HepG2 (cell line): ENCODE data around the gene PCNT. TPM values are rescaled to one million over a fixed set of nuclear protein-coding genes. Genes with fewer than 3 reads are reported as not detected.

Experiments used
- ATAC-seq: fragments of 200-7000 bp; cut with Tn5 transposase; 3 replicates; pipeline ENCODE4 v1.9.1; 2020; ENCODE audit warnings: mild to moderate bottlenecking, moderate library complexity
- BruUV-seq: library from RNA; stranded (reverse); fragments of 400-500 nt; replicated peaks from 2 replicates; lab custom pipeline; 2021; lab: Mats Ljungman, UMichigan
- CTCF ChIA-PET: fragments of 300-600 bp; formaldehyde crosslinking; extraction: SDS; loops from one replicate; lab custom pipeline; 2021; ENCODE audit warnings: low total read pairs, inconsistent platforms, low intra/inter-chr PET ratio; lab: Yijun Ruan, JAX
- POLR2A ChIA-PET: fragments of 350-600 bp; sonication (Branson Sonifier 250); formaldehyde crosslinking; loops from one replicate; lab custom pipeline; 2020; ENCODE audit warnings: antibody characterized with exemption, inconsistent platforms; lab: Yijun Ruan, JAX
- DNase-seq: peaks from one replicate; pipeline ENCODE4 v3.0.0-alpha.2; 2015; ENCODE audit warnings: low spot score
- FAIRE-seq: peaks from 3 replicates; lab custom pipeline; 2011; peaks lifted over from hg19 to GRCh38; lab: Jason Lieb, UNC
- H2AFZ ChIP-seq: one replicate; pipeline ENCODE4 v1.6.1; 2011; ENCODE audit warnings: low read length, inconsistent platforms
- H3K27ac ChIP-seq: fragments of 300-600 bp; 3 replicates; pipeline ENCODE4 v1.8.0; 2011; ENCODE audit warnings: mixed run types, mild to moderate bottlenecking, mixed read lengths, low read length, inconsistent platforms; ENCODE audit not compliant: insufficient read depth; ENCODE audit errors: extremely low read length
- H3K27me3 ChIP-seq, 2 experiments: fragments of 200-600 bp in 1 of 2; 2 replicates in 1 of 2; 3 replicates in 1 of 2; pipeline versions ENCODE4 v1.6.0 to v1.8.0; 2011; ENCODE audit warnings: low read length in 2 of 2, mild to moderate bottlenecking in 2 of 2, moderate library complexity in 2 of 2, inconsistent platforms in 1 of 2; ENCODE audit not compliant: insufficient read depth in 2 of 2, control insufficient read depth in 1 of 2
- H3K36me3 ChIP-seq, 2 experiments: fragments of 200-600 bp in 1 of 2; replicated peaks in 1 of 2; 2 replicates in 1 of 2; 3 replicates in 1 of 2; pipeline versions ENCODE4 v1.5.1 to v1.8.0; 2011; ENCODE audit warnings: low read length in 2 of 2, inconsistent platforms in 1 of 2; ENCODE audit not compliant: insufficient read depth in 2 of 2, control insufficient read depth in 1 of 2
- H3K4me1 ChIP-seq: 2 replicates; pipeline ENCODE4 v1.5.1; 2012; ENCODE audit warnings: low read length, inconsistent platforms; ENCODE audit not compliant: insufficient read depth
- H3K4me2 ChIP-seq: 2 replicates; pipeline ENCODE4 v1.6.0; 2011; ENCODE audit warnings: low read depth, low read length, inconsistent platforms
- H3K4me3 ChIP-seq, 3 experiments: fragments of 200-600 bp in 1 of 3; sonication (generic), shearing (Covaris generic) in 1 of 3; replicated peaks in 1 of 3; 2 replicates each; pipeline ENCODE4 v1.5.1; 2011 to 2016; ENCODE audit warnings: low read length in 3 of 3, inconsistent platforms in 2 of 3, low read depth in 2 of 3, mild to moderate bottlenecking in 2 of 3, control low read depth in 1 of 3, mixed read lengths in 1 of 3; ENCODE audit not compliant: insufficient read depth in 1 of 3
- H3K79me2 ChIP-seq: one replicate; pipeline ENCODE4 v1.6.1; 2011; ENCODE audit warnings: low read length, inconsistent platforms; ENCODE audit not compliant: insufficient read depth
- H3K9ac ChIP-seq: 2 replicates; pipeline ENCODE4 v1.6.0; 2011; ENCODE audit warnings: mild to moderate bottlenecking, low read depth, low read length, inconsistent platforms; ENCODE audit not compliant: insufficient read depth
- H3K9me3 ChIP-seq: 2 replicates; pipeline ENCODE4 v1.5.1; 2012; ENCODE audit warnings: mild to moderate bottlenecking, low read length
- H4K20me1 ChIP-seq: 2 replicates; pipeline ENCODE4 v1.6.0; 2011; ENCODE audit warnings: inconsistent platforms, mild to moderate bottlenecking, low read length, moderate library complexity; ENCODE audit not compliant: insufficient read depth
- CEBPG ChIP-seq: IDR thresholded peaks from 2 replicates; pipeline ENCODE4 v1.6.1; 2016
- MLLT10 ChIP-seq: sonication (generic); formaldehyde crosslinking; IDR thresholded peaks from 2 replicates; pipeline ENCODE4 v1.4.0; 2020; ENCODE audit warnings: missing genetic modification reagents
- NR3C1 ChIP-seq: sonication (generic); formaldehyde crosslinking; IDR thresholded peaks from 2 replicates; pipeline ENCODE4 v1.4.0; 2020; ENCODE audit warnings: missing genetic modification reagents
- U2AF1 ChIP-seq: fragments of 200-400 bp; formaldehyde crosslinking; optimal IDR thresholded peaks from 2 replicates; pipeline ENCODE3; 2017; ENCODE audit warnings: mild to moderate bottlenecking, low read depth, low read length
- ZBTB1 ChIP-seq: sonication (generic); formaldehyde crosslinking; IDR thresholded peaks from 2 replicates; pipeline ENCODE4 v1.4.0; 2020; ENCODE audit warnings: missing genetic modification reagents, borderline replicate concordance
- ZFP90 ChIP-seq: sonication (generic); formaldehyde crosslinking; IDR thresholded peaks from 2 replicates; pipeline ENCODE4 v1.8.0; 2022; ENCODE audit warnings: missing genetic modification reagents, mild to moderate bottlenecking, inconsistent platforms, borderline replicate concordance
- ZNF12 ChIP-seq: sonication (generic); formaldehyde crosslinking; IDR thresholded peaks from 2 replicates; pipeline ENCODE4 v1.5.0; 2020; ENCODE audit warnings: missing genetic modification reagents
- ZNF350 ChIP-seq: sonication (generic); formaldehyde crosslinking; IDR thresholded peaks from 2 replicates; pipeline ENCODE4 v1.4.0; 2020; ENCODE audit warnings: mild to moderate bottlenecking, low read depth, missing genetic modification reagents, borderline replicate concordance
- ZNF598 ChIP-seq: sonication (generic); formaldehyde crosslinking; IDR thresholded peaks from 2 replicates; pipeline ENCODE4 v1.5.1; 2020; ENCODE audit warnings: mild to moderate bottlenecking, missing genetic modification reagents, borderline replicate concordance
- WGBS: methylation state at CpG from one replicate; pipeline ENCODE4 v1.1.6; 2017; ENCODE audit warnings: low lambda C conversion rate; 5-methylcytosine and 5-hydroxymethylcytosine counted together
- in situ Hi-C: cut with HindIII; loops from 2 replicates; pipeline ENCODE4 v1.10.0; 2017; ENCODE audit warnings: low pct_unique_long_range_greater_than_20kb; ENCODE audit not compliant: extremely low pct_ligation_motif_present
- intact Hi-C: fragments of 100-400 bp; cut with micrococcal nuclease; formaldehyde crosslinking; loops from one replicate; pipeline ENCODE4 v1.10.0; 2022; ENCODE audit not compliant: unreplicated experiment
- polyA plus RNA-seq, 8 experiments: library from polyadenylated mRNA; depleted of rRNA in 3 of 8; stranded (reverse) in 7 of 8; unstranded in 1 of 8; fragments of >200 nt; fragmentation: Illumina TruSeq in 4 of 8; extraction: Trizol in 4 of 8; gene quantifications; 2 replicates each; pipeline versions ENCODE4 v1.2.1 to v1.2.3, GENCODE V29; 2011 to 2016; ENCODE audit warnings: low read depth in 4 of 8, missing spikeins in 1 of 8, mixed read lengths in 1 of 8; ENCODE audit not compliant: insufficient read depth in 1 of 8
- total RNA-seq, 5 experiments: library from RNA; depleted of rRNA; stranded (reverse); fragments of >200 nt; fragmentation: Illumina TruSeq; extraction: Trizol; gene quantifications; 2 replicates each; pipeline ENCODE4 v1.2.3, GENCODE V29; 2016; ENCODE audit warnings: low read depth in 1 of 5
- TF ChIP-seq, protein P1 (sequence below): sonication (generic); formaldehyde crosslinking; IDR thresholded peaks from 2 replicates; pipeline ENCODE4 v1.5.0; 2020; ENCODE audit warnings: missing genetic modification reagents
- TF ChIP-seq, protein P2 (sequence below): sonication (generic); formaldehyde crosslinking; IDR thresholded peaks from 2 replicates; pipeline ENCODE4 v1.4.0; 2020; ENCODE audit warnings: missing genetic modification reagents
- TF ChIP-seq, protein P3 (sequence below): sonication (generic); formaldehyde crosslinking; IDR thresholded peaks from 2 replicates; pipeline ENCODE4 v1.8.0; 2022; ENCODE audit warnings: low read depth, missing genetic modification reagents
- TF ChIP-seq, protein P4 (sequence below): sonication (generic); formaldehyde crosslinking; conservative IDR thresholded peaks from 2 replicates; pipeline ENCODE4 v1.4.0; 2020; ENCODE audit warnings: missing genetic modification reagents
- TF ChIP-seq, protein P5 (sequence below): sonication (generic); formaldehyde crosslinking; IDR thresholded peaks from 2 replicates; pipeline ENCODE4 v1.4.0; 2020; ENCODE audit warnings: missing genetic modification reagents, borderline replicate concordance

PCNT gene
- total and polyA plus RNA-seq, 2 of the 13 experiments (the other 11 are each of a cell fraction or from before 2014, with no cell fraction given), result 5.6 to 12.4 TPM

DNA sequence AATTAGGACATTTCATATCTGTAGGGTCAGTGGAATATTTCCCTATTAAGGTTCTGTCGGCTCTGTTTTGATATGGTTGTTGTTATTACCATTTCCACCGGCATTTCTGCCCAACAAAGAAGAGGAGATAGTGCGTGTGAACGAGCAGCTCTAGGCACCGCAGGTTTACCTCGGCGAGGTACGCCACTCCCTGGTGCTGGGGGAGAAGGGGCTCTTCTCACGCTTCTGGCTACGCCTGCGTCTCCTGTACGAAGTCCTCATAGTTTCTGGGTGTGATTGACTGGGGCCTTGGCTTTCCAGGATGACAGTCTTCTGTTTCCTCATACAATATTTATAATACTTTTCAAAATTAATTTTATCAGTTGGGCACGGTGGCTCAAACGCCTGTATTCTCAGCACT lies 80.3 kb downstream of the PCNT start:
- no TSS peak for BruUV-seq
- no peak overlapping the region for H3K9ac ChIP-seq
- CTCF ChIA-PET, result no interaction called here
- no peak overlapping the region for H3K4me3 ChIP-seq
- H3K4me2 ChIP-seq, result no peak overlapping the region
- no peak for FAIRE-seq
- intact Hi-C loops, result no loop called here
- H3K36me3 ChIP-seq, result peaks cover 10 to 39% of the 10 kb centered on the region in 2 experiments; a peak in 4 of 5 replicates
- no peak overlapping the region for H2AFZ ChIP-seq
- TF ChIP-seq ZBTB1 (CRISPR knock-in tag) (no peak), CEBPG (CRISPR knock-in tag) (no peak), ZNF598 (CRISPR knock-in tag) (no peak), ZFP90 (CRISPR knock-in tag) (no peak), U2AF1 (no peak), ZNF12 (CRISPR knock-in tag) (no peak), NR3C1 (CRISPR knock-in tag) (no peak), ZNF350 (no peak), MLLT10 (CRISPR knock-in tag) (no peak)
- TF ChIP-seq, protein P1, sequence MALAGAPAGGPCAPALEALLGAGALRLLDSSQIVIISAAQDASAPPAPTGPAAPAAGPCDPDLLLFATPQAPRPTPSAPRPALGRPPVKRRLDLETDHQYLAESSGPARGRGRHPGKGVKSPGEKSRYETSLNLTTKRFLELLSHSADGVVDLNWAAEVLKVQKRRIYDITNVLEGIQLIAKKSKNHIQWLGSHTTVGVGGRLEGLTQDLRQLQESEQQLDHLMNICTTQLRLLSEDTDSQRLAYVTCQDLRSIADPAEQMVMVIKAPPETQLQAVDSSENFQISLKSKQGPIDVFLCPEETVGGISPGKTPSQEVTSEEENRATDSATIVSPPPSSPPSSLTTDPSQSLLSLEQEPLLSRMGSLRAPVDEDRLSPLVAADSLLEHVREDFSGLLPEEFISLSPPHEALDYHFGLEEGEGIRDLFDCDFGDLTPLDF, result no peak
- TF ChIP-seq, protein P2, sequence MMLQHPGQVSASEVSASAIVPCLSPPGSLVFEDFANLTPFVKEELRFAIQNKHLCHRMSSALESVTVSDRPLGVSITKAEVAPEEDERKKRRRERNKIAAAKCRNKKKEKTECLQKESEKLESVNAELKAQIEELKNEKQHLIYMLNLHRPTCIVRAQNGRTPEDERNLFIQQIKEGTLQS, result no peak
- TF ChIP-seq, protein P3, sequence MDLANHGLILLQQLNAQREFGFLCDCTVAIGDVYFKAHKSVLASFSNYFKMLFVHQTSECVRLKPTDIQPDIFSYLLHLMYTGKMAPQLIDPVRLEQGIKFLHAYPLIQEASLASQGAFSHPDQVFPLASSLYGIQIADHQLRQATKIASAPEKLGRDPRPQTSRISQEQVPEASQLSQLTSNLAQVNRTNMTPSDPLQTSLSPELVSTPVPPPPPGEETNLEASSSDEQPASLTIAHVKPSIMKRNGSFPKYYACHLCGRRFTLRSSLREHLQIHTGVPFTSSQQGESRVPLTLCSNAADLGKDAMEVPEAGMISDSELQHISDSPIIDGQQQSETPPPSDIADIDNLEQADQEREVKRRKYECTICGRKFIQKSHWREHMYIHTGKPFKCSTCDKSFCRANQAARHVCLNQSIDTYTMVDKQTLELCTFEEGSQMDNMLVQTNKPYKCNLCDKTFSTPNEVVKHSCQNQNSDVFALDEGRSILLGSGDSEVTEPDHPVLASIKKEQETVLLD (CRISPR knock-in tag), result no peak
- TF ChIP-seq, protein P4, sequence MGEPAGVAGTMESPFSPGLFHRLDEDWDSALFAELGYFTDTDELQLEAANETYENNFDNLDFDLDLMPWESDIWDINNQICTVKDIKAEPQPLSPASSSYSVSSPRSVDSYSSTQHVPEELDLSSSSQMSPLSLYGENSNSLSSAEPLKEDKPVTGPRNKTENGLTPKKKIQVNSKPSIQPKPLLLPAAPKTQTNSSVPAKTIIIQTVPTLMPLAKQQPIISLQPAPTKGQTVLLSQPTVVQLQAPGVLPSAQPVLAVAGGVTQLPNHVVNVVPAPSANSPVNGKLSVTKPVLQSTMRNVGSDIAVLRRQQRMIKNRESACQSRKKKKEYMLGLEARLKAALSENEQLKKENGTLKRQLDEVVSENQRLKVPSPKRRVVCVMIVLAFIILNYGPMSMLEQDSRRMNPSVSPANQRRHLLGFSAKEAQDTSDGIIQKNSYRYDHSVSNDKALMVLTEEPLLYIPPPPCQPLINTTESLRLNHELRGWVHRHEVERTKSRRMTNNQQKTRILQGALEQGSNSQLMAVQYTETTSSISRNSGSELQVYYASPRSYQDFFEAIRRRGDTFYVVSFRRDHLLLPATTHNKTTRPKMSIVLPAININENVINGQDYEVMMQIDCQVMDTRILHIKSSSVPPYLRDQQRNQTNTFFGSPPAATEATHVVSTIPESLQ, result no peak
- TF ChIP-seq, protein P5, sequence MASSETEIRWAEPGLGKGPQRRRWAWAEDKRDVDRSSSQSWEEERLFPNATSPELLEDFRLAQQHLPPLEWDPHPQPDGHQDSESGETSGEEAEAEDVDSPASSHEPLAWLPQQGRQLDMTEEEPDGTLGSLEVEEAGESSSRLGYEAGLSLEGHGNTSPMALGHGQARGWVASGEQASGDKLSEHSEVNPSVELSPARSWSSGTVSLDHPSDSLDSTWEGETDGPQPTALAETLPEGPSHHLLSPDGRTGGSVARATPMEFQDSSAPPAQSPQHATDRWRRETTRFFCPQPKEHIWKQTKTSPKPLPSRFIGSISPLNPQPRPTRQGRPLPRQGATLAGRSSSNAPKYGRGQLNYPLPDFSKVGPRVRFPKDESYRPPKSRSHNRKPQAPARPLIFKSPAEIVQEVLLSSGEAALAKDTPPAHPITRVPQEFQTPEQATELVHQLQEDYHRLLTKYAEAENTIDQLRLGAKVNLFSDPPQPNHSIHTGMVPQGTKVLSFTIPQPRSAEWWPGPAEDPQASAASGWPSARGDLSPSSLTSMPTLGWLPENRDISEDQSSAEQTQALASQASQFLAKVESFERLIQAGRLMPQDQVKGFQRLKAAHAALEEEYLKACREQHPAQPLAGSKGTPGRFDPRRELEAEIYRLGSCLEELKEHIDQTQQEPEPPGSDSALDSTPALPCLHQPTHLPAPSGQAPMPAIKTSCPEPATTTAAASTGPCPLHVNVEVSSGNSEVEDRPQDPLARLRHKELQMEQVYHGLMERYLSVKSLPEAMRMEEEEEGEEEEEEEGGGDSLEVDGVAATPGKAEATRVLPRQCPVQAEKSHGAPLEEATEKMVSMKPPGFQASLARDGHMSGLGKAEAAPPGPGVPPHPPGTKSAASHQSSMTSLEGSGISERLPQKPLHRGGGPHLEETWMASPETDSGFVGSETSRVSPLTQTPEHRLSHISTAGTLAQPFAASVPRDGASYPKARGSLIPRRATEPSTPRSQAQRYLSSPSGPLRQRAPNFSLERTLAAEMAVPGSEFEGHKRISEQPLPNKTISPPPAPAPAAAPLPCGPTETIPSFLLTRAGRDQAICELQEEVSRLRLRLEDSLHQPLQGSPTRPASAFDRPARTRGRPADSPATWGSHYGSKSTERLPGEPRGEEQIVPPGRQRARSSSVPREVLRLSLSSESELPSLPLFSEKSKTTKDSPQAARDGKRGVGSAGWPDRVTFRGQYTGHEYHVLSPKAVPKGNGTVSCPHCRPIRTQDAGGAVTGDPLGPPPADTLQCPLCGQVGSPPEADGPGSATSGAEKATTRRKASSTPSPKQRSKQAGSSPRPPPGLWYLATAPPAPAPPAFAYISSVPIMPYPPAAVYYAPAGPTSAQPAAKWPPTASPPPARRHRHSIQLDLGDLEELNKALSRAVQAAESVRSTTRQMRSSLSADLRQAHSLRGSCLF (CRISPR knock-in tag), result no peak
- H3K27me3 ChIP-seq, result no peaks in the 10 kb centered on the region
- no peaks in the 10 kb centered on the region for H4K20me1 ChIP-seq
- ATAC-seq, result no peak
- DNase-seq, result no peak
- no peak overlapping the region for H3K27ac ChIP-seq
- H3K79me2 ChIP-seq, result no peaks in the 10 kb centered on the region
- in situ Hi-C loops, result no loop called here
- no peaks in the 10 kb centered on the region for H3K4me1 ChIP-seq
- POLR2A ChIA-PET, result no interaction called here
- no peaks in the 10 kb centered on the region for H3K9me3 ChIP-seq
- WGBS, result 97% methylated on average over 14 of the region's 14 CpGs
